ENCODE results near the gene WASF3. TPM values are rescaled to one million over a fixed set of nuclear protein-coding genes. Genes with fewer than 3 reads are reported as not detected.

WASF3 gene
- total RNA-seq, 1 experiment from 2014 or later = 6.5 TPM

DNA sequence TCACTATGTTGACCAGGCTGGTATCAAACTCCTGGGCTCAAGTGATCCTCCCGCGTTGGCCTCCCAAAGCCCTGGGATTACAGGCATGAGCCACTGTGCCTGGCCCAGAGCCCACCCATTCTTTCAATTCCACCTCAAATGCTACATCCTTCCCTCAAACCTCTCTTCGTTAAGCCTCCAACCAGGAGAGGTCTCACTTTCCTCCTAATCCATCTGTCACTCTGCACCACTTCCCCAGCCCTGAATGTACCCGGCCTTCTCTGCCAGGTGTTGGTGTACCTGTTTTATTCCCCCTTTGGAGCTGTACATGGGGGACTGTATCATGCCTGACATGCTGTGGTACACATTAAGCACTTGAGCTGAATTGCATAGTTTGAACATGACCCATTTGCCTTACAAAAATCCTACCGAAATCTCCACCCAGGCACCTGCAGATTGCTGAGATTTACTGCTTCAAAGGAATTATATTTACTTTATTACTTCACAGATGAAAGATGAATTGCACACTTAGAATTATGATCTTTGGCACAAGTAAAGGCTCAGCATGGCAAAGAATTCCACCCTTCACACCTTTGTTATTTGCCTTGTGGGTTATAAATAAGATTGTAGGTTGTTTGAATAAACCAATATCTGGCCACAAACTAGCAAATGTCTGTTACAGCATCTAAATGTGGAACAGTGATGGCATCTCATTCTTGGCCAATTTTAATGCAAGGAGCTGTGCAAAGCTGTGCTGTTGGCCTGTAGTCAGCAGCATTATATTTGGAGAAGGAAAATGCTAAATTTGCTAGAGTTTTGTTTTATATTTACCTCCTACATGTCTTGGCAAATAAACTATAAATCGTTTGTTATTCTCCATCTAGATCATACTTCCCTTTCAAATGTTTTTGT is 15.6 kb upstream of the WASF3 start:
- DNase-seq (ENCODE audit: low read depth) = no peak

DNA sequence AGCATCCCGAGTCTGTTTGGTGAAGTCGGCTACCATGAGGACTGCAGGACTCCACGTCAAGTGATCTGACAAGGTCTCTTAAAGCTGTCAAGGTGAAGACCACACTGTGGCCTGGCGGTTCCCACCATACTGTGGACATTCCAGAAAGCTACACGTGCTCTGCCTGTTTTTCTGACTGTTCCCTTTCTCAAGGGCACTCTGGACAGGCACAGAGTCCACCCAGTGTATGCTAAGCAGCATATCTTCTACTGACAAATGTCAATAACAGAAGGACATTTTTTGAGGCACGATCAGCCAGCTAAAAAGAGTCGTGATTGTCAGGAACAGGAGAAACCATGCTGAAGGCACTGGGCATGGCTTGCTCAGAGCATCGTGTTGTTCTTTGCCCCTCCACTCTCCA is 12.8 kb upstream of the WASF3 start:
- DNase-seq (ENCODE audit: low read depth) = no peak

DNA sequence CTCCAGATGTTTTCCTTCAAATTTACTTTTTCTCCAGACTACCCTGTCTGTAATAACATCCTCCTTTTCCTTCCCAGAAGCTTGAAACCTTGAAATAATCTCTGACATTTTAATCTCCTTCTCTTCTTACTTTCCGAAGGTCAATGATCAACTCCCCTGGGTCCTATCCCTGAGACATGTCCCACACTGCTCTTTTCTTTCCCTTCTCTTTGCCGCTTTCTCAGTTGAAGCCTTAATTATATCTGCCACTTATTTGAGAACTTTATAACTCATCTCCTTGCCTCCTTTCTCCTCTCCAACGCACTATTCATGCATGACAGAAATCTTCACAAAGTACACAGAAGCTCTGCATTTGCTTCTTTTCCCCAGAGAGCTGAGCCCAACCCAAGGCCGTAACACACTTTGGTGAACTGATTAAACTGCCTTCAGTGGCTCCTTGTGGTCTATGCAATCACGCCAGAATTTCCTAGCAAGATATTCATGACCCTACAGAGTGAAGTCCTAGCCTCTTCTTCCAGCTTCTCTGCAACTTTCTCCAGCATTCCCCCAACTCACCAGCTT is 9.2 kb upstream of the WASF3 start:
- DNase-seq (ENCODE audit: low read depth) = no peak

- no peak for DNase-seq (ENCODE audit: low read depth)
These were observed 7.8 kb upstream of the WASF3 start for GRCh38 chr13:26549713-26550112.

GRCh38 chr13:26551255-26551860 is 6.1 kb upstream of the WASF3 start:
- no peak for DNase-seq (ENCODE audit: low read depth)

DNA sequence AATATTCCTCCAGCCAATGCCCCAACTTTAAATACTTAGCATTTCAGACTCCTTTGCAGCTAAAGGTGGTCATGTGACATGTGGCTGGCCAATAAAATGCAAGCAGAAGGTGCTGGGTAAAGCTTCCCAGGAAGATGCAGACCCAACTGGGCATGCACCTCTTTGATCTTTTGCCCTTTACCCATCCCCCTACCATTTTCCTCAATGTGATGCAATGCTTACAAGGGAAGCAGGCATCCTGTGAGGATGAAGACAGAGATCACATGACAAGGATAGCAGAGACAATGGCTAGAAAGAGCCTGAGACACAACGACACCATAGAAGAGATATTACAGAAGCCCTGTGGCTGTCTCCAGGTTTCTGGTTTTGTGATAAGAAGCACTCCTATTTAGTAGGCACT is 2.1 kb upstream of the WASF3 start:
- no peak for DNase-seq (ENCODE audit: low read depth)

GRCh38 chr13:26557051-26557392 is 461 bp upstream of the WASF3 start:
- DNase-seq (ENCODE audit: low read depth) = no peak

GRCh38 chr13:26558074-26558805 is 757 bp downstream of the WASF3 start:
- DNase-seq (ENCODE audit: low read depth) = no peak

DNA sequence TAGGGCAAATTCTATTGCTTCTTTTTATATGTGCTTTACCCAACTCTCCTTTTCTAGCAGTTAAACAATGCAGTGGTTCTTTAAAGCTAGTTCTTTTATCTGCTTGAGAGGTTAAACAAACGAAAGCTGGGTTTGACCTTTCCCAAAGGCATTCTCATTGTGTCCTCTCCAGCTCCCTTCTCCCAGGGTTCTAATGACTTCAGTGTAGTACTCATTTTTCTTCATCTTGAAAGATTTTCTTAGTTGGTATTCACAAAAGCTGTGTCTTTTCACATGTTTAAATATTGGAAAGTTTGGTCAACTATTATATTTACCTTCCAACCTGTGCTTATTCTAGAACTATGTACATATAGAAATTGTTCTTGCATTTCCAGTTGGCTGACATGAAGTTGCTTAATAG is 1.5 kb downstream of the WASF3 start:
- DNase-seq (ENCODE audit: low read depth) = no peak

DNA sequence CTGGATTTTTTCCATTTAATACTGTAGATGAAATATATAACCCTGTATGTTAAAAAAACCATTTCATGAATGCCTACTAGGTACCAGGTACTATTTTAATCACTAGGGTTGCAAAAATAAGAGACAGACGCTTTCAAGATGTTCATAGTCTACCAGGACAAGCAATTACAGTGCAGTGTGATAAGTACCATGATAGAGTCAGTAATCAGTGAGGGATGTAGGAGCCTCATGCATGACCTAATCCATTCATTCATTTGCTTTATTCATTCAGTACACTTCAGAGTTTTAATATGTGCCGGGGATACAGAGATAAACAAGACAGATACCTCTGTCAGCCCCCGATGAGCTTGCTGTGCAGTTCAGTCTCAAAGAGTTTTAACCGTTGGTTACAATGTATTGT is 3.0 kb downstream of the WASF3 start:
- no peak for DNase-seq (ENCODE audit: low read depth)

DNA sequence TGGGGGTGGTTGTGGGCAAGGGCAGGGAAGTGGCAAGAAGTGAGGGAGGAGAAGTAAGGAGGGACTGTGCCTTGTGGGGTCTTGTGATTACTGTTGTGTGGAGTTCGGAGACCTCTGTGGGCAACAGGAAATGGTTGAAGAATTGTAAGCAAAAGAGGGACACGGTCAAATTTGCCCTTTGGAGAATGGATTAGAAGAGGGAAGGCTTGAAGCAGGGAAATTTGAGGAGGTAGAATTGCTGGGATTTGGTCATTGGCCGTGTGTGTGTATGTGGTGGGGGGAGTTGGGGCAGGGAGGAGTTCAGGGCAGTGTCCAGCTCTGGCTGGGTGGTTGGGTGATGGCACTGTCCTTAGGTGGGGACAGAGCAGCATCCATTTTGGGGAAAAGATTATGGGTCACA is 3.6 kb downstream of the WASF3 start:
- no peak for DNase-seq (ENCODE audit: low read depth)

GRCh38 chr13:26561651-26562511 is 4.4 kb downstream of the WASF3 start:
- peak; percentile 19 for DNase-seq (ENCODE audit: low read depth)

- no peak for DNase-seq (ENCODE audit: low read depth)
These were observed 5.0 kb downstream of the WASF3 start for GRCh38 chr13:26562512-26562890.

GRCh38 chr13:26563713-26564112 is 6.2 kb downstream of the WASF3 start:
- DNase-seq (ENCODE audit: low read depth) = no peak

DNA sequence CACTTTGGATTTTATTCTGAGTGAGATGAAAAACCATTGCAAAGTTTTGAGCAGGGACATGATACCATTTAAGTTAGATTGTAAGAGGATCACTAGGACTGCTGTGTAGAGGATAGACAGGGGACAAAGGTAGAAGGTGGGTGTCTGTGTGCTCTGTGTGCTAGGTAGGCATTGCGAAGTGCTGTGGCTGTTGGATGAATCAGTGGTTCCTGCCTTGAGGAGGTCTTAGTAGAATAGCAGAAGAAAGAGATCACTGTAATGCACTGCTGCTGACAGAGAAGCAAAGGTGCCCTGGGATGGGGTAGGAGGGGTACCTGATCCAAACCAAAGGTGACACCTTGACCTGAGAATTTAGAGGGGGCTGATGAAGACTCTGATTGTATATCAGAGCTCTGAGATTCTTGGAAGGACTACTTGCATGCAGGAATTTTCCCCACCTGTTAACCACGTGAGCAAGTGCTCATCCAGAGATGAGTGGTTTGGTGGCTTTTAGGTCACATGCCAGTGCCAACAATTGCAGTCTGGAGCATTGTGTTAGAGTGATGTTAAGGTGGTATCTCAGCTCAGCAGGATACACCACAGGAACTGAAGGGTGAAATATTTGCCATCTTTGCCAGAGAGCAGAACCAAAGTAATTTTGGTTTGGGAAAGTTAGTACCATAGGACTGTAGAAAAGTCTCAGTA is 10.8 kb downstream of the WASF3 start:
- no peak for DNase-seq (ENCODE audit: low read depth)

- no peak for DNase-seq (ENCODE audit: low read depth)
These were observed 14.0 kb downstream of the WASF3 start for GRCh38 chr13:26571518-26571917.

DNA sequence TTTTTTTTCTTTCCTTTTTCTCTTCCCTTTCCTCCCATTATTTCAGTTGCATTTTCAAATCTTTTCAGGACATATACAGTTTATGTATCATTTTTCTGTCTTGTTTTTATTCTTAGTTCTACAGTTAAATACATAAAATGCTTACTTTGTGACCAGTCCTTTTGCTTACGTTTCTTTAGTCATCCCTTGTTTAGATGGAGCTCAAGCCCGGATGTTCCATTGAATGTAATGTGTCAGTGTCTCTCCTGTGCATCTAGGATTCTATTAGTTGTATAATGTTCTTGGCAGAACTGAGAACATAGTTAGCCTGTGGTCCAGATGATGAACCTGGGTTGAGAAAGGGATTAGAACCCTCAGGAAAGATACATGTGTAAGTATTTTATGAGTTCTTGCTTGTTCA is 17.8 kb downstream of the WASF3 start:
- no peak for DNase-seq (ENCODE audit: low read depth)

DNA sequence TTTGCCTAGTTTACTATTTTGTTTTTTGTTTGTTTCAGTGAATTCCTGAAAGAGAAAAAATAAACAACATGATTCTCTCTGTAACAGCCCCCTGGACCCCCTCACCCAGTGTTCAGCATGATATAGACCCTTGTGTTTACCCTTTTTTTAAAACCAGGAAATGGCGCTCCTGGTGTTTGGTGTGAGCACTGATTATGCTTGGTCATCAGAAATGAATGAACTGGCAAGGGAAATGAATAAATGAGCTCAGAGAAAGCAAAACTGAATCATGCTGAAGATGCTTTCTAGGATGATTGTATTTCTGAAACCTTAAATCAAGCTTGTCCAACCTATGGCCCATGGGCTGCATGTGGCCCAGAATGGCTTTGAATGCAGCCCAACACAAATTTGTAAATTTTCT is 22.1 kb downstream of the WASF3 start:
- DNase-seq (ENCODE audit: low read depth) = no peak

- no peak for DNase-seq (ENCODE audit: low read depth)
These were observed 26.2 kb downstream of the WASF3 start for GRCh38 chr13:26583662-26584061.

DNA sequence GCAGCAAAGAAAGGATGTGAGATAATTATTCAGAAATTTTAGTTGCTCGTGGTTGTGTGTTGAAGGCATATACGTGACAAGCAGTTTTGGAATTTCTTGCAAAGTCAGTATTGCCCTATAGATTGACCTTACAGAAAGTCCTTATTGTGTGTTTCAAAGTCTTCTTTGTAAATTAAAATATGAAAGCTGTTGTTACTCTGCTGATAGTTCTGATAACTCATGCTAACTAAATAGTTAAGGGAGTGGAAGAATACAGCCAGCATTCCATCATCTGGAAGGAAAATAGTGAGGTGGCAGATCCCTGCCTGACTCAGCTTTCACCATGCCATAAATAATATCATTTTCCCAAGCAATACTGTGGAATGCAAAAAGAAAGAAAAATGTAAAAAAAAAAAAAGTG is 27.2 kb downstream of the WASF3 start:
- DNase-seq (ENCODE audit: low read depth) = peak; percentile 54

DNA sequence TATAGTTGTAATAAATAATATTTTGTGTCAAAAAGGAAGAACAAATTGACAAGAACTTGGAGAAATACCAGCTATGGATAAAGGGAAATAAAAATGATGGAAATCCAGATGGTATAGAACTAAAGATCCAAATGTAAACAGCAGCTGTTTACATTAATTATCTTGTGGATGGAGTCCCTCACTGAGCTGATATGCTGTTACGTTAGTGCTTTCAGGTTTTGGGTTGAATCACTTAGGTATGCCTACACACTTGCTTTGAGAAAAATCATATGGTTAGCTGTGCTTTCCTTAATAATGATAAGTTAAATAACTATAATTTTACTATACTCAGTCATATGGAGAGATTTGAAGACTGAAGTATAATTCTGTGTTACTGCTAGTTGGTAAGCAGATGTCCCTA is 27.7 kb downstream of the WASF3 start:
- no peak for DNase-seq (ENCODE audit: low read depth)

Data from HT1080 (cell line).